Colonic mucosa (tissue), 4 donors: ENCODE results near the gene F7. TPM values are rescaled to one million over a fixed set of nuclear protein-coding genes. Genes with fewer than 3 reads are reported as not detected.

ENCODE experiments used
- DNase-seq: peaks from one replicate; pipeline ENCODE4 v3.0.0-alpha.2; 2020
- H3K27ac ChIP-seq: fragments of 200-600 bp; one replicate; pipeline ENCODE4 v1.8.0; 2021
- H3K27me3 ChIP-seq: fragments of 200-600 bp; one replicate; pipeline ENCODE4 v1.8.0; 2021
- H3K36me3 ChIP-seq: fragments of 200-600 bp; one replicate; pipeline ENCODE4 v1.8.0; 2021
- H3K4me1 ChIP-seq: fragments of 200-600 bp; one replicate; pipeline ENCODE4 v1.8.0; 2021; ENCODE audit warnings: mild to moderate bottlenecking
- H3K4me3 ChIP-seq: fragments of 200-600 bp; one replicate; pipeline ENCODE4 v1.8.0; 2021
- H3K9ac ChIP-seq, 2 donors: one replicate each; pipeline ENCODE4 v1.7.0; 2013; ENCODE audit warnings: control low read depth in 2 of 2, low read depth in 2 of 2, low read length in 2 of 2
- H3K9me3 ChIP-seq: fragments of 200-600 bp; one replicate; pipeline ENCODE4 v1.8.0; 2021
- CTCF ChIP-seq: fragments of 200-600 bp; IDR thresholded peaks from one replicate; pipeline ENCODE4 v1.8.0; 2022; ENCODE audit warnings: antibody characterized with exemption, mild to moderate bottlenecking
- intact Hi-C: fragments of 100-400 bp; cut with DNase I; formaldehyde crosslinking; loops from one replicate; pipeline ENCODE4 v1.14.1; 2022
- total RNA-seq, 2 donors: library from RNA; stranded (reverse); fragmentation: NEBNext Ultra II Directional in 1 of 2; extraction: Animal tissue kit (Norgen Biotek cat#: 25700) in 1 of 2; gene quantifications; one replicate each; pipeline ENCODE4 v1.2.1, GENCODE V29; 2021
- donor health status: healthy.
- donor health status: DM: no; HTN: no; CAD: no.
- donor health status: DM: no; HTN: no; CAD: no.

The F7 gene
- total RNA-seq, 2 donors from 2014 or later = 0.11 to 0.12 TPM

DNA sequence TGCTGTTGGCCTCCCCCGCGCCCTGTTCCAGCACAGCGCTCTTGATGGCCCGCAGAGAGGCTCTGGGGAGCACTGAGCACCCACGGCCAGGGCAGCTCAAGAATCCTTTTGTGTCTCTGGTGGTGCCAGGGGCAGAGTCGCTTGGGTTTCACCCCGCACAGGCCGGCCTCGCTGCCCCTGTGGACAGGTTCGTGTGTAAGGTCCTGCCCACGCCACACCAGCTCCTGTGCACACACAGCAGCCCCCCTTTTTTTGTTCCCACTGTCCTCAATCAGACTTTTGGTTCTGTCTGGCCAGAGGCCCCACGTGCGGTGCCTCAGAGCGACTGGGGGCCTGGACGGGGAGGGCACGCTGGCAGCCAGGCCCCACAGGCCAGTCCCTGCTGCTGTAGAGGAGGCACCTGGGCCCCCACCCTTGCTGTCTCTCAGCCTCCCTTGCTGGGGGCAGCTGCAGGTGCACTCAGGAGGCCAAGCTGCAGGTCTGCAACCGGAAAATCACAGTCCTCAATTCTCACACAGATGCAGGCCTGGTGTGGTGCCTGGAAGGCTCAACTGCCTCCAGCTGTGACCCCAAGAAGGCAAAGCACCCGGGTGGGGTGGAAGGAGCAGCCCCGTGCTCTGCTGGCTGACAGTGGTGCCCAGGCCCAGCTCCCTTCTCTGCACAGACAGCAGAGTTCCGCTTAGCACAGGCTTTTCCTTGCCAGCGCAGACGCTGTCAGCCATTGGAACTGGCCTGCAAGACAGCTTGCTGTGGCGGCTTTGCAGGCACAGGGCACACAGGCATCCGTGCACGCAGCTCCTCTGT is 12.6 kb upstream of the F7 start:
- intact Hi-C loops = no loop called here
- no peak overlapping the region for H3K9ac ChIP-seq
- no peaks in the 10 kb centered on the region for H3K27me3 ChIP-seq
- H3K4me1 ChIP-seq = no peaks in the 10 kb centered on the region
- no peak overlapping the region for H3K4me3 ChIP-seq
- no peak for TF ChIP-seq CTCF
- no peaks in the 10 kb centered on the region for H3K36me3 ChIP-seq
- DNase-seq = no peak
- H3K9me3 ChIP-seq = no peaks in the 10 kb centered on the region
- no peak overlapping the region for H3K27ac ChIP-seq

DNA sequence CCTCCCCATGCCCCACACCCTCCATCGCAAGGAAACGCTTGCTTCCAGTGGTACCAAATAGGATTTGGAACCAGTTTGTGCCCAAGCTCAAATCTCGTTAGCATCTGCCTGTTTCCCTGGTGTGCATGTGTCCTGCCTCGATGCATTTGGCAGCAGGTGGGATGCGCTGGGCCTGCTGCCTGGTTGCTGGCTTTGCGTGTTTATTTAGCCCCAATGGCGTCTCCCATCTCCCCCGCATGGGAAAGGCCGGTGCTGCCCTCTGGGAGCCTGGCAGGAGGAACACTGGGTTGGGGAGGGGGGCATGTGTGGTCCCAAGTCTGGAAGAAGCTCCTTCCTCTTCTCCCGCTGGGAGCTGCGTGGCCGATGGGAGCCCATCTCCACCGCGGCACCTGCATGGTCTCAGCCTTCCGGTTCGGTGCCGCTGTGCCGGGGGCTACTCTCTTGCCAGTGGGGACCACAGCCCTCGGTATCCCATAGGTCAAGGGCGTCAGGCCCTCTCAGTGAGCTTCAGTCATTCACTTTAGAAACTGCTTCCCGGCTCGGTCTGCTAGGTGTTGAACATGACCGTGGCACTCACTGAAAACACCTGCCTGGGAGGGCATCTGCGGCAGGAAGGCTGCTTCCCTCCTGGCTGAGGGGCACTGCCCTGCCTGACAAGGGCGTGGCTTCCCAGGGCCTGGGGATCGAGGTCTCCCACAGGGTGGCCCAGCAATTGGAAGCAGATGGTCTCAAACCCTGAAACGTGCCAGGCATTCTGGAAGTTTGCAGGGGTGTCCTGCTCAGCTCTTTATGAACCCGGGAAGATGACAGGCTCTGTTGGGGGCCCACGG is 11.8 kb upstream of the F7 start:
- Histone ChIP-seq H3K9ac (no peak overlapping the region), H3K27ac (no peak overlapping the region), H3K4me1 (no peaks in the 10 kb centered on the region), H3K9me3 (no peaks in the 10 kb centered on the region), H3K27me3 (no peaks in the 10 kb centered on the region), H3K36me3 (no peaks in the 10 kb centered on the region), H3K4me3 (no peak overlapping the region)
- no peak for DNase-seq
- no peak for TF ChIP-seq CTCF
- intact Hi-C loops = no loop called here

- TF ChIP-seq CTCF = no peak
- Histone ChIP-seq H3K9ac (no peak overlapping the region), H3K27ac (no peak overlapping the region), H3K36me3 (no peaks in the 10 kb centered on the region), H3K4me1 (no peaks in the 10 kb centered on the region), H3K27me3 (no peaks in the 10 kb centered on the region), H3K4me3 (no peak overlapping the region), H3K9me3 (no peaks in the 10 kb centered on the region)
- intact Hi-C loops = no loop called here
- DNase-seq = no peak
These were observed 11.2 kb upstream of the F7 start for GRCh38 chr13:113094410-113094800.

GRCh38 chr13:113095146-113096051 is 10.2 kb upstream of the F7 start:
- Histone ChIP-seq H3K9ac (no peak overlapping the region), H3K36me3 (no peaks in the 10 kb centered on the region), H3K9me3 (no peaks in the 10 kb centered on the region), H3K27me3 (no peaks in the 10 kb centered on the region), H3K27ac (no peak overlapping the region), H3K4me1 (no peaks in the 10 kb centered on the region), H3K4me3 (no peak overlapping the region)
- no peak for TF ChIP-seq CTCF
- DNase-seq = no peak
- intact Hi-C loops = no loop called here

GRCh38 chr13:113096052-113096744 is 9.4 kb upstream of the F7 start:
- Histone ChIP-seq H3K4me1 (no peaks in the 10 kb centered on the region), H3K36me3 (no peaks in the 10 kb centered on the region), H3K27ac (no peak overlapping the region), H3K9ac (no peak overlapping the region), H3K27me3 (no peaks in the 10 kb centered on the region), H3K4me3 (no peak overlapping the region), H3K9me3 (no peaks in the 10 kb centered on the region)
- no peak for TF ChIP-seq CTCF
- intact Hi-C loops = no loop called here
- no peak for DNase-seq
